Heart right ventricle (tissue), 16 donors: ENCODE measurements around the gene SEMA4B. TPM values are rescaled to one million over a fixed set of nuclear protein-coding genes. Genes with fewer than 3 reads are reported as not detected.

Source experiments
- ATAC-seq, 8 donors: fragments of 200-7000 bp; cut with Tn5 transposase; one replicate each; pipeline ENCODE4 v1.9.1; 2020; ENCODE audit warnings: mild to moderate bottlenecking in 8 of 8, moderate library complexity in 8 of 8, moderate number of reproducible peaks in 1 of 8
- DNase-seq, 2 donors: peaks; one replicate each; pipeline ENCODE4 v3.0.0-alpha.2; 2020
- H3K27ac ChIP-seq, 10 donors: fragments of 200-600 bp; sonication (generic) in 2 of 10; one replicate each; pipeline versions ENCODE4 v1.5.0 to v1.8.0; 2020 to 2022; ENCODE audit warnings: mild to moderate bottlenecking in 3 of 10
- H3K27me3 ChIP-seq, 7 donors: fragments of 200-600 bp; one replicate each; pipeline ENCODE4 v1.8.0; 2021 to 2022; ENCODE audit warnings: mild to moderate bottlenecking in 2 of 7
- H3K36me3 ChIP-seq, 9 donors: fragments of 200-600 bp; sonication (generic) in 1 of 9; one replicate each; pipeline versions ENCODE4 v1.5.0 to v1.8.0; 2020 to 2022; ENCODE audit warnings: mild to moderate bottlenecking in 2 of 9
- H3K4me1 ChIP-seq, 9 donors: fragments of 200-600 bp; sonication (generic) in 1 of 9; one replicate each; pipeline versions ENCODE4 v1.5.0 to v1.8.0; 2020 to 2022; ENCODE audit warnings: mild to moderate bottlenecking in 4 of 9
- H3K4me3 ChIP-seq, 10 donors: fragments of 200-600 bp; sonication (generic) in 2 of 10; one replicate each; pipeline versions ENCODE4 v1.5.0 to v1.8.0; 2020 to 2022; ENCODE audit warnings: mild to moderate bottlenecking in 7 of 10, moderate library complexity in 2 of 10
- H3K9me3 ChIP-seq, 11 donors: fragments of 200-600 bp in 10 of 11; sonication (generic) in 2 of 11; one replicate each; pipeline versions ENCODE4 v1.5.0 to v1.8.0; 2013 to 2022; ENCODE audit warnings: mild to moderate bottlenecking in 2 of 11, control low read depth in 1 of 11, moderate library complexity in 1 of 11
- CTCF ChIP-seq, 9 donors: fragments of 200-600 bp; sonication (generic) in 2 of 9; IDR thresholded peaks; one replicate each; pipeline versions ENCODE4 v1.5.0 to v1.8.0; 2021 to 2022; ENCODE audit warnings: antibody characterized with exemption in 9 of 9, mild to moderate bottlenecking in 5 of 9, moderate library complexity in 1 of 9
- WGBS, 2 donors: extraction: QIAGEN DNeasy Blood & Tissue Kit; methylation state at CpG; one replicate each; pipeline ENCODE4 v1.1.7; 2013; ENCODE audit warnings: inconsistent platforms in 1 of 2; 5-methylcytosine and 5-hydroxymethylcytosine counted together
- intact Hi-C, 10 donors: fragments of 100-400 bp; cut with DNase I; formaldehyde crosslinking; loops; one replicate each; pipeline versions ENCODE4 v1.11.1 to v1.14.2; 2022
- polyA plus RNA-seq, 2 donors: library from polyadenylated mRNA; stranded (reverse); fragments of 200-250 nt; gene quantifications; one replicate each; pipeline ENCODE4 v1.2.3, GENCODE V29; 2013
- total RNA-seq, 10 donors: library from RNA; stranded (reverse); fragmentation: NEBNext Ultra II Directional in 3 of 10; extraction: Animal tissue kit (Norgen Biotek cat#: 25700) in 3 of 10; gene quantifications; one replicate each; pipeline versions ENCODE4 v1.2.1 to v1.2.4, GENCODE V29; 2021 to 2023
- donor health status: Arrhythmogenic right ventricular cardiomyopathy.
- donor health status: ischemic (EF 13 %, LVEDD 7.1; RV severe dilation, severe dysfunction).
- donor health status: healthy with polysubstance abuse.
- donor health status: DM: no; HTN: yes; CAD: no.
- donor health status: DM: no; HTN: no; CAD: no.
- donor health status: ischemic (EF 25% LVEDD 6.9; RV normal size, moderate dysfunction).
- donor health status: ischemic (EF 25% LVEDD 5.7; RV mildly dilated, moderate dysfunction).
- donor health status: healthy.
- donor health status: DM: yes; HTN: yes; CAD: no.
- donor health status: Ischemic cardiomyopathy.
- donor health status: ischemic (EF 35%, LVEDD 5.7; RV mildly dilated, moderate dysfunction).
- donor health status: nonischemic (EF 11% LVEDD 7.7; RV severe dilation, severe dysfunction).
- donor health status: DM: yes; HTN: yes; CAD: no.
- donor health status: PGD.
- donor health status: ischemic (EF 29% LVEDD 5.4; RV normal size, mild dysfunction).
- donor health status: nonischemic (EF 23%, LVEDD 6.1; RV moderate dilation, normal function).

Gene SEMA4B
- total and polyA plus RNA-seq, 12 donors = 9.9 to 76.7 (median 18.4) TPM

- Histone ChIP-seq H3K27me3 (no peaks in the 10 kb centered on the region), H3K4me3 (peak within 1 kb of the TSS; percentile 63 to 100 (median 90)), H3K27ac (peak within 1 kb of the TSS; percentile 77 to 98 (median 92)), H3K9me3 (no peaks in the 10 kb centered on the region), H3K4me1 (peaks cover 4 to 56% (median 47%) of the 10 kb centered on the region in 9 donors), H3K36me3 (peaks cover 0 to 69% (median 16%) of the 10 kb centered on the region in 9 donors)
- ATAC-seq (peak; percentile 92 to 98 (median 95)), DNase-seq (peak; percentile 97 to 98)
- peak in 6 of 9 donors; percentile 11 to 45 (median 27) for TF ChIP-seq CTCF (IDR thresholded peaks at IDR 0.05)
- intact Hi-C loops = loop anchor here in 3 of 10 donors (2.0 to 5.0 kb wide), 3 partner anchors 34 to 131 kb away; partner anchors contain the start of genes NGRN (in 2 of the 3) and IDH2 (in 1 of the 3)
- WGBS, 2 donors = 0 to 1% methylated on average over 56 to 63 of the region's 63 CpGs
These were observed 32.4 kb downstream of the SEMA4B start, which contains the start of gene CIB1 for GRCh38 chr15:90233387-90234095. TSS of gene CIB1 (minus strand) at chr15:90233941. CDS start at chr15:90233885, 56 bp downstream.

DNA sequence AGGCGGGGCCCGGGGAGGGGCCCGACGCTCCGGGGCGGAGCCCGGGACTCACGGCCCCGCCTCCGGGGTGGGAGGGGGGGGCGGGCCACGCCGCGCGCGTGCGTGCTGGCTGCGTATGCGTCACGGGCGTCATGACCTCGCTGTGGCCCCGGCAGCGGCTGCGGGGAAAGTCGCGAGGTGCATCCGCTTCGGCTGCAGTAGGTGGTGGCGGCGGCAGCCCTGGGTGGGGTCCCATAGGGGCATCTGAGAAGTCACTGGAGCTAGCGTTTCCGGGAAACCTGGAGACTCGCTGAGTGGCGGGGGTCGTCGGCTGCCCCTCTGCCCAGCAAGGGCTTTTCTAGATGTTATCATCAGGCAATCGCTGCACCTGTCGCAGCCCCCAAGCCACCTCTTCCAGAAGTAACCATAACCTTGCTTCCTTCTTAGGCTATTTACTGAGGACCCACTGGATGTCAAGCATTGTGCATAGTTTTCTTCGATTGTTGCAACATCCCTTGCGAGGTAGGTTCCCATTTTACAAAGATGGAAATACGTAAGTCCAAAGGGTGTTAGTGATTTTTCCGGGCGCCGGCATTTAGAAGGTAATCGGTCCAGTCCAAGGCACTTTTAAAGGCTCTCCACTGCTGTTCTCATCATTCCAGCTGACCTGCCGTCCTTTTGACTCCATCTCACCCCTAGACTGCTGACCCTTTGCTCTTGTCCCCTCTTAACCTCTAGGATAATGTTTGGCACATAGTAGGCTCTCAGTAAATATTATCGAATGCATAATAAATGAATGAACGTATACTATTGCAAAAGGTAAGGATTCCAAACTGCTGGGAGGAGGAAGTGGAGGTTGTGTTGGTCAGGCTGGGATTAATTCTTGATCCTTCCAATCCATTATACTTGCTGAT, 33.2 kb downstream of the SEMA4B start, which contains the start of gene GDPGP1:
Gene GDPGP1, plus strand, starts transcription at position 114 of the 893 bp plus-strand sequence. CDS start 6,700 bp downstream, outside the sequence.
- Histone ChIP-seq H3K27ac (peak within 1 kb of the TSS; percentile 77 to 98 (median 92)), H3K4me1 (peaks cover 4 to 48% (median 43%) of the 10 kb centered on the region in 9 donors), H3K4me3 (peak within 1 kb of the TSS; percentile 63 to 100 (median 90)), H3K27me3 (no peaks in the 10 kb centered on the region), H3K36me3 (peaks cover 0 to 68% (median 16%) of the 10 kb centered on the region in 9 donors), H3K9me3 (no peaks in the 10 kb centered on the region)
- no peak for TF ChIP-seq CTCF (IDR thresholded peaks at IDR 0.05)
- WGBS, 2 donors = 5 to 6% methylated on average over 48 to 49 of the region's 49 CpGs
- no peak for DNase-seq
- no peak for ATAC-seq
- intact Hi-C loops = loop anchor here in 3 of 10 donors (5.0 kb wide), 2 partner anchors 33 to 132 kb away; partner anchors contain the start of genes NGRN (in 2 of the 3) and IDH2 (in 1 of the 3)

DNA sequence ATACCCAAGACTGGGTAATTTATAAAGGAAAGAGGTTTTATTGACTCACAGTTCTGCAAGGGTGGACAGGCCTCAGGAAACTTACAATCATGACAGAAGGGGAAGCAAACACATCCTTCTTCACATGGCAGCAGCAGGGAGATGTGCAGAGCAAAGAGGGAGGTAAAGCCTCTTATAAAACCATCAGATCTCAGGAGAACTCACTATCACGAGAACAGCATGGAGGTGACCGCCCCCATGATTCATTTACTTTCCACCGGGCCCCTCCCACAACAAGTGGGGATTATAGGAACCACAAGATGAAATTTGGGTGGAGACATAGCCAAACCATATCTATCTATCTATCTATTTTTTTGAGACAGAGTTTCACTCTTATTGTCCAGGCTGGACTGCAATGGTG, 38.2 kb downstream of the SEMA4B start:
- intact Hi-C loops = no loop called here
- Histone ChIP-seq H3K27ac (no peak overlapping the region), H3K27me3 (no peaks in the 10 kb centered on the region), H3K36me3 (peaks cover 0 to 78% (median 10%) of the 10 kb centered on the region in 9 donors), H3K9me3 (no peaks in the 10 kb centered on the region), H3K4me1 (peaks cover 4 to 21% (median 14%) of the 10 kb centered on the region in 9 donors), H3K4me3 (no peak overlapping the region)
- ATAC-seq = no peak
- WGBS, 2 donors = 87 to 92% methylated on average over 3 of the region's 3 CpGs
- no peak for DNase-seq
- TF ChIP-seq CTCF (IDR thresholded peaks at IDR 0.05) = no peak

DNA sequence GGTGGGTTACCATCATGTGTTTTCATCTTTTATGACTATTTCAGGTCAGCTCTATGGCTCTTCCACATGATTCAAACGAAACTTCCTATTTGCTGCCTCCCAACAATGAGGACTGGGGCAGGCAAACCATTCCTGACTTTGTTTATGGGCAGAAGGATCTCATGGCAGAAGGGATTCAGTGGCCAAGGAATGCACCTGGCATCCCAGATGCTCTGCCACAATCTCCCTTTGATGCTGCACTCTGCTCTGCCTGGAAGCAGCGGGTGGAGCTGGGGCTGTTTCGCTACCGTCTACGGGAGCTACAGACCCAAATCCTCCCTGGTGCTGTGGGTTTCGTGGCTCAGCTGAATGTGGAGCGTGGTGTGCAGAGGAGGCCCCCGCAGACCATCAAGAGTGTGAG, 39.7 kb downstream of the SEMA4B start:
- Histone ChIP-seq H3K9me3 (no peaks in the 10 kb centered on the region), H3K27ac (peak overlapping the region in 3 of 10 donors; percentile 34 to 56 (median 40)), H3K27me3 (no peaks in the 10 kb centered on the region), H3K36me3 (peaks cover 0 to 70% (median 10%) of the 10 kb centered on the region in 9 donors), H3K4me3 (no peak overlapping the region), H3K4me1 (peaks cover 0 to 12% (median 5%) of the 10 kb centered on the region in 9 donors)
- 87 to 89% methylated on average over 8 of the region's 8 CpGs for WGBS, 2 donors
- ATAC-seq = peak in 1 of 8 donors; percentile 6
- intact Hi-C loops = no loop called here
- DNase-seq = no peak
- TF ChIP-seq CTCF (IDR thresholded peaks at IDR 0.05) = no peak
